ENCODE measurements around the gene RRP1.
"Not testable (repeated sequence)": the region's sequence is repeated elsewhere in the genome, so short reads cannot be mapped to it uniquely, and the experiment has no call there.

The RRP1 gene

GRCh38 chr21:43819511-43820405 lies 30.4 kb downstream of the RRP1 start:
- no peak overlapping the region for H3K4me3 ChIP-seq (ENCODE audit: control insufficient read depth, low read depth, low read length)
- TF ChIP-seq CTCF (conservative IDR thresholded peaks at IDR 0.05; ENCODE audit: control insufficient read depth, insufficient read depth, low read depth, low read length) = no peak
- DNase-seq (ENCODE audit: low read depth) = no peak

GRCh38 chr21:43820466-43820865 lies 31.1 kb downstream of the RRP1 start:
- no peak for TF ChIP-seq CTCF (conservative IDR thresholded peaks at IDR 0.05; ENCODE audit: control insufficient read depth, insufficient read depth, low read depth, low read length)
- no peak overlapping the region for H3K4me3 ChIP-seq (ENCODE audit: control insufficient read depth, low read depth, low read length)

GRCh38 chr21:43822166-43822565 lies 32.8 kb downstream of the RRP1 start:
- H3K4me3 ChIP-seq (ENCODE audit: control insufficient read depth, low read depth, low read length); DNase-seq (ENCODE audit: low read depth): not testable (repeated sequence)

More at GRCh38 chr21:43820466-43820865, 31.1 kb downstream of the RRP1 start:
- DNase-seq (ENCODE audit: low read depth) = no peak

GRCh38 chr21:43822741-43823140 lies 33.4 kb downstream of the RRP1 start:
- not testable (repeated sequence) for H3K4me3 ChIP-seq (ENCODE audit: control insufficient read depth, low read depth, low read length); DNase-seq (ENCODE audit: low read depth)

GRCh38 chr21:43824333-43825241 lies 35.2 kb downstream of the RRP1 start:
- peak; percentile 71 for DNase-seq (ENCODE audit: low read depth)
- no peak overlapping the region for H3K4me3 ChIP-seq (ENCODE audit: control insufficient read depth, low read depth, low read length)
- no peak for TF ChIP-seq CTCF (conservative IDR thresholded peaks at IDR 0.05; ENCODE audit: control insufficient read depth, insufficient read depth, low read depth, low read length)

- H3K4me3 ChIP-seq (ENCODE audit: control insufficient read depth, low read depth, low read length) = no peak overlapping the region
- no peak for TF ChIP-seq CTCF (conservative IDR thresholded peaks at IDR 0.05; ENCODE audit: control insufficient read depth, insufficient read depth, low read depth, low read length)
- no peak for DNase-seq (ENCODE audit: low read depth)
Observed at GRCh38 chr21:43825242-43825935, 36.0 kb downstream of the RRP1 start.

- TF ChIP-seq CTCF (conservative IDR thresholded peaks at IDR 0.05; ENCODE audit: control insufficient read depth, insufficient read depth, low read depth, low read length) = no peak
- DNase-seq (ENCODE audit: low read depth) = no peak
- H3K4me3 ChIP-seq (ENCODE audit: control insufficient read depth, low read depth, low read length) = no peak overlapping the region
Observed at GRCh38 chr21:43825936-43826622, 36.7 kb downstream of the RRP1 start.

All from fibroblast of mammary gland (primary cell).